Left colon (tissue), 2 donors: Measurements from ENCODE around the gene DYNLL1. TPM values are rescaled to one million over a fixed set of nuclear protein-coding genes. Genes with fewer than 3 reads are reported as not detected.
A peak's percentile ranks its signal among the peaks of the same experiment; 100 is the strongest.

Experiments used
- ATAC-seq: fragments of 200-7000 bp; cut with Tn5 transposase; one replicate; pipeline ENCODE4 v1.9.1; 2020; ENCODE audit warnings: mild to moderate bottlenecking, moderate library complexity
- DNase-seq, 2 donors: peaks; one replicate each; pipeline ENCODE4 v3.0.0-alpha.2; 2020
- intact Hi-C, 2 donors: fragments of 100-400 bp; cut with DNase I in 1 of 2; cut with micrococcal nuclease in 1 of 2; formaldehyde crosslinking; loops; one replicate each; pipeline versions ENCODE4 v1.11.2 to v1.14.0; 2022; cut with DNase I, micrococcal nuclease
- total RNA-seq, 2 donors: library from RNA; stranded (reverse); fragmentation: NEBNext Ultra II Directional; extraction: Animal tissue kit (Norgen Biotek cat#: 25700); gene quantifications; one replicate each; pipeline ENCODE4 v1.2.1, GENCODE V29; 2021
- donor health status: DM: no; HTN: no; CAD: no.
- donor health status: DM: yes; HTN: yes; CAD: no.

Gene DYNLL1
- total RNA-seq, 2 donors from 2014 or later: 338 to 371 TPM

DNA sequence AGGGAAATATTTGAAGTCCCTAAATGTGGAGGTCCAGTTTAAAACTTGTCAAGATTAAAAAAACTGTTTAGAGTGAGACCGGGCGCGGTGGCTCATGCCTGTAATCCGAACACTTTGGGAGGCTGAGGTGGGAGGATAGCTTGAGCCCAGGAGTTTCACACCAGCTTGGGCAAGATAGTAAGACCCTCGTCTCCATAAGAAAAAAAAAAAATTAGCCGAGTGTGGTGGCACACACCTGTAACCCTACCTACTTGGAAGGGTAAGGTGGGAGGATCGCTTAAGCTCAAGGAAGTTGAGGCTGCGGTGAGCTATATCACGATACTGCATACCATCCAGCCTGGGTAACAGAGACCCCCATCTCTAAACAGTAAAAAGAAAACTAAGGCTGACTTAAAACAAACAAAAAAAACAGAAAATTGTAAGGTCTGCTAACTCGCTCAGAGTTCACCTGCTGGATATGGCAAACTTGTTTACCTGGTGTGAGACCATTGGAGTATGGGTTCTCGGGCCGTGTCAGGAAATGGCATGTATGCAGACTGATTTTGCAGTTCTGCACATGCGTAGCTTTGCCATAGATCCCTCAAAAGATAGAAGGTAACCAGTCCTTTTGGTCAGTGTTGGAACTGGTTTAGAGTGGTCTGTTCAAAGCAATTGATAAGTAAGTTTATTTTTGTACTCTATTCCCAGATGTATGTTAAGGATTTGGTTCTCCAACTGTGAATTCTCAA is 40.3 kb downstream of the DYNLL1 start:
- peak; percentile 31 for ATAC-seq
- intact Hi-C loops: no loop called here
- DNase-seq: peak in 1 of 2 donors; percentile 41

DNA sequence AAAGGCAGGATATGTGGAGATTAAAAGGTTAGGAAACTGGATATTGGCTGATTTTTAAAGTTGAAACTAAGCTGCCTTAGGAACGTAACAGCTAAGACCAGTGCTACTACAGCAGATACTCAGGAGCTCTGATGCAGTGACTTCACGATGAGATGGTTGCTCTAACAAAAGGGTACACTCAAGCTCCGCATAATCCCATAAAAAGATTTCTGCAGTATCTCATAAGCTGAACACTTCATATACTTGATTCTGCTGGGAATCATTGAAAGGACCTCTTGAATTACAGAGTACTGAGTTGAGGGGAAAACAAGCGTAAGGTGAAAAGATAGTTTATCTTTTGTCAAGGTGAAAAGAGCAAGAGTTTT is 41.9 kb downstream of the DYNLL1 start:
- intact Hi-C loops: no loop called here
- DNase-seq (no peak), ATAC-seq (no peak)

DNA sequence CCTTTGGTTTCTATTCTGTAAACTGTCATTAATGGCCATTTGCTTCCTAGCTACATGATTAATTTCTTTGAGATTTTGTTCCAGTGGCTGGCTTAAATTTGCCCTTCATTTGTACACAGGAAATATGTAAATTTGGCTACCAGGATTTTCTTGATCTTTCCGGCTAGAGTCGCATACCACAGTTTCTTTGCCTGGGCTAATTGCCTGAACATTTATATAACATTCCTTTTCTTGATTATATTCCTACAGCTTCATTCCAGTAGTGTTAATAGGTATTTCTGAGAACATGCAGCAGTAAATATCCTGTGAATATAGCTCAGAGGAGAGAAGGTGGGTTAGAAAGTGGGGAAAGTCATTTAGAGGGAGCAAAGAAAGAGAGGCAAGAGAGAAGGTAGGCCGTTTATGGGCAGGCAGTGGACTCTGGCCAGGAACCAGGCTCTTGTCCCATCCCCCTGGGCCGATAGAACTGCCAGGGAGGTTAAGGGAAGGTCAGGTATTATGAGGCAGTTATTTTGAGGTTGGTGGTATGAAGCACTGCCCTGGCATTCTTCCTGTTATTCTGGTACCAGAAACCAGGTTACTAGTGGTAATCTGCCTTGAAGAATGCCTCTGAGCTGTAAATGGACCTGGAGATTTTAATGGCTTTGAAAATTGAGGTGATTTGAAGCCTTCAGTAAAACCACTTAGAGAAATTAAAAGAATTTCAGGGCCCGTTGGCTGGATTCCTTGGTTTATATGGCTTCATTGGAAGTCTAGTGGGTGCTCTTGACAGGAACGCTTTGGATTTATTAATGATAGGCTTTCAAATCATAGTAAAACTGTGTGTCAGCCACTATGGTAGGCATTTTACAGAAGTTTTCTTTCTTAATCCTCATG is 42.6 kb downstream of the DYNLL1 start:
- peak; percentile 71 to 78 for DNase-seq
- intact Hi-C loops: no loop called here
- peak; percentile 73 for ATAC-seq

DNA sequence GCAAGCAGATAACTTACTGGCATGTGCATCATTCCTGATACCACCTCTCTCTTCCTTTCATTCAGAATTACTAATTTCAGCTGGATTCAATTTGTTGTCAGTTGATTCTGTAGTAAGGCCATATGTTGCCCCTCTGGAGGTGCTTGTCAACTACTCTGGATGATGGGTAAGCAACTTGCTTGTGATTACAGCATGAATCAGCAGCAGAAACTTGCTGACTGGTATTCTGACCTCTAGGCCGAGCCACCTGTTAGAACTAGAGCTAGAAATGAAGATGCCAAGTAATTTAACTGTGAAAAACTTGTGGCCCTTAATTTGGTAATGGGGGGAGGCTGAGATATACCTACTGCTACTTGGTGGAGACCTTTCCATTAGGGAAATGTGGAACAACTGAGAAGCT is 43.4 kb downstream of the DYNLL1 start:
- intact Hi-C loops: no loop called here
- ATAC-seq (no peak), DNase-seq (no peak)

DNA sequence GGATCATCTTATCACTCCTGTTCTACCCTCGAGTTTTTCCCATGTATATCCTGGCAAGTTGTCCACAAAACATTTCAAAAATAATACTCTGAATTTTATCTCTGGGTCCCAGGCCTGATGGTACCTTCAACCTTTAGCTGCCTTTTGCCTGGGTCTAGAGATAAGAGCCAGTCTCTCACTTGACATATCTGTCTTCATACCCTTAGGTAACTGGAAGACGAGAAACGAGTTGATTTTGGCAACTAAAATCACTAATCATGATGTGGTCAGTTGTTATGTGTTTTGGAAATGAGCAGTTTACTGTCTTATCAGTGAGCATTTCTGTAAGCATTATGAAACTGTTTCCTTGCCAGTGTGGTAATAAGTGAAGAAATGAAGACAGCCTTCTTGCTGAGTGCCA is 44.5 kb downstream of the DYNLL1 start:
- intact Hi-C loops: no loop called here

DNA sequence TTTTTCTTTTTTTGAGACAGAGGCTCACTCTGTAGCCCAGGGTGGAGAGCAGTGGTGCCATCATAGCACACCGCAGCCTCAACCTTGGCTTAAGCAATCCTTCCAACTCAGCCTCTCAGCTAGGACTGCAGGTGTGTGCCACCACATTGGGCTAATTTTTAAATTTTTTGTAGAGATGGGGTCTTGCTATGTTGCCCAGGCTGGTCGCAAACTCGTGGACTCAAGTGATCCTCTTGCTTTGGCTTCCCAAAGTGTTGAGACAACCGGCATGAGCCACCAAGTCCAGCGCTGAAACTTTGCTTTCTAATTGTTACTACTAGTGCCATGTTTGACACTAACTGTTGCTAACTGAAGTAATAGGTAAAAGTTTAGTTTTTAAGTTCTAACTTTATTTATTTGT is 46.3 kb downstream of the DYNLL1 start:
- DNase-seq (no peak), ATAC-seq (no peak)
- intact Hi-C loops: no loop called here

More for the DNA sequence above, 44.5 kb downstream of the DYNLL1 start:
- no peak for ATAC-seq
- no peak for DNase-seq

DNA sequence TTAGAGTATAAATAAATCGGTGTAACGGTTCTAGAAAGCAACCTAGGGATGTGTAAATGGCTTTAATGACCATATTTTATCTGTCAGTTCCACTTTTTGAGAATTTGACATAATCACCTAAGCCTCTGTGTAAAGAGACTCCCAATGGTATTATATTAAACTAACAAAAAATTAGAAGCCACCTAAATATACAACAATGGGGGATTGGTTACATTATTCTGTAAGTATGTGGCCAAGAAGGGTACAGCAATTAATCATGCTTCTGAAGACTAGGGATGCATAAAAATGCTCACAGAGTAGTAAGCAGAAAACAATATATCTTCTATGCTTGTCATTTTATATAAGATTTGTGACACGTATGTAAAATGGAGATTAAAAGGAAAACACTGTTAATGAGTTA is 48.8 kb downstream of the DYNLL1 start:
- intact Hi-C loops: no loop called here
- ATAC-seq (no peak), DNase-seq (no peak)

DNA sequence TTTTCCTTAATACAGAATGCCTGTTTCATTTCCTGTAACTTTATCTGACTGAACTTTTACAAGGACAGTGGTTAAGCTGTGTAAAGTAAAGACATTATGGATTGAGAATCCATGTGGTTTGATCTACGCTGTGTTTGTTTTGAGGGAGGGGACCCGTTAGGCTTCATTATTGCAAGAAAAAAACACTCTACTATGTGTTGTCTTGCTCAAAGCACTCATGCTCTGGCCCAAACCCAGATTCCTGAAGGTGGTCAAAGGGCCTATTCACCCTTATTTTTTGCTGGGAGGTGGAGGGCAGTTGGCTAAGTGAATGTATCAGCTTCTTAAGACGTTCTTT is 50.1 kb downstream of the DYNLL1 start:
- DNase-seq: no peak
- intact Hi-C loops: no loop called here
- ATAC-seq: peak; percentile 62

Other genes with a start within 250 kb of the DYNLL1 start
- 100 to 1,000 TPM; 161 to 164 TPM for gene PXN, start 230.4 kb upstream of the DYNLL1 start, total RNA-seq
- 1,000 to 10,000 TPM; 7,104 to 9,174 TPM for gene RNU4-2, start 204.2 kb upstream of the DYNLL1 start, total RNA-seq
- gene RNU4-1, start 202.9 kb upstream of the DYNLL1 start, total RNA-seq: 1,000 to 10,000 TPM; 2,546 to 2,662 TPM
- gene SIRT4, start 193.8 kb upstream of the DYNLL1 start, total RNA-seq: 1 to 10 TPM; 1.2 to 1.3 TPM
- not detected for gene PLA2G1B, start 168.3 kb upstream of the DYNLL1 start, total RNA-seq
- 1 to 10 TPM; 3.4 to 7.4 TPM for gene MSI1, start 126.9 kb upstream of the DYNLL1 start, total RNA-seq
- 1,000 to 10,000 TPM in 1 of 2 donors, 100 to 1,000 TPM in 1; 936 to 1,140 TPM for gene COX6A1, start 58.0 kb upstream of the DYNLL1 start, total RNA-seq
- gene TRIAP1, start 49.7 kb upstream of the DYNLL1 start, total RNA-seq: 10 to 100 TPM; 14.1 to 20.1 TPM
- gene GATC, start 49.7 kb upstream of the DYNLL1 start, total RNA-seq: 10 to 100 TPM; 18.9 to 32.7 TPM
- 100 to 1,000 TPM; 135 to 143 TPM for gene SRSF9, start 26.4 kb upstream of the DYNLL1 start, total RNA-seq
- 10 to 100 TPM; 31.2 to 35.1 TPM for gene COQ5, start 33.0 kb downstream of the DYNLL1 start, total RNA-seq
- 100 to 1,000 TPM; 211 to 223 TPM for gene RNF10, start 38.2 kb downstream of the DYNLL1 start, total RNA-seq
- 10 to 100 TPM; 28.5 to 34.5 TPM for gene POP5, start 85.3 kb downstream of the DYNLL1 start, total RNA-seq
- gene CABP1, start 144.5 kb downstream of the DYNLL1 start, total RNA-seq: 1 to 10 TPM; 1.2 to 2.5 TPM
- 100 to 1,000 TPM; 271 to 278 TPM for gene MLEC, start 191.0 kb downstream of the DYNLL1 start, total RNA-seq
- 10 to 100 TPM; 15.1 to 27.5 TPM for gene UNC119B, start 214.3 kb downstream of the DYNLL1 start, total RNA-seq
- gene ACADS, start 229.7 kb downstream of the DYNLL1 start, total RNA-seq: 100 to 1,000 TPM; 183 to 209 TPM